Erythroblast (primary cell): ENCODE data around the gene GP1BA.

Experiments
- GATA1 ChIP-seq: IDR thresholded peaks from 2 replicates; pipeline ENCODE4 v1.6.1; 2011; ENCODE audit warnings: low read depth, mild to moderate bottlenecking, control low read depth, low read length, moderate library complexity
- POLR2A ChIP-seq: IDR thresholded peaks from 2 replicates; pipeline ENCODE4 v1.6.1; 2011; ENCODE audit warnings: mild to moderate bottlenecking, low read length

DNA sequence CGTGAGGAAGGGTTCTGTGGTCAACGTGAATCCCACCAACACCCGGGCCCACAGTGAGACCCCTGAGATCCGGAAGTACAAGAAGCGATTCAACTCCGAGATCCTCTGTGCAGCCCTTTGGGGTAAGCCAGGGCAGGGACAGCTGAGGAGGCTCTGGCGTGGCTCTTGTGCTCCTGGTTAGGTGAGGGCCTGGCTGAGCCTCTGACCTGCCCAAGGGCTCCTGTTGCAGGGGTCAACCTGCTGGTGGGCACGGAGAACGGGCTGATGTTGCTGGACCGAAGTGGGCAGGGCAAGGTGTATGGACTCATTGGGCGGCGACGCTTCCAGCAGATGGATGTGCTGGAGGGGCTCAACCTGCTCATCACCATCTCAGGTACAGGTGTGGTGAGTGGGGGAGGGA, 37.0 kb upstream of the GP1BA start:
- TF ChIP-seq POLR2A = no peak
- no peak for TF ChIP-seq GATA1
